Measurements from ENCODE around the gene ARPP19.

The ARPP19 gene

GRCh38 chr15:52546031-52546751 lies 22.6 kb downstream of the ARPP19 start:
- Histone ChIP-seq H3K9me3 (ENCODE audit: control insufficient read depth in 1 of 2, low read length in 2 of 2) (peaks cover 0 to 3% of the 10 kb centered on the region in 2 donors), H3K36me3 (ENCODE audit: control insufficient read depth in 1 of 2, insufficient read depth in 2 of 2, low read length in 2 of 2) (peaks cover 19 to 29% of the 10 kb centered on the region in 2 donors), H3K4me3 (ENCODE audit: low read depth in 1 of 2, low read length in 2 of 2) (no peak overlapping the region), H3K27me3 (ENCODE audit: low read depth, low read length) (no peaks in the 10 kb centered on the region), H3K27ac (ENCODE audit: low read length) (no peak overlapping the region), H3K4me1 (ENCODE audit: control insufficient read depth in 1 of 2, insufficient read depth in 2 of 2, low read length in 2 of 2) (no peaks in the 10 kb centered on the region)

DNA sequence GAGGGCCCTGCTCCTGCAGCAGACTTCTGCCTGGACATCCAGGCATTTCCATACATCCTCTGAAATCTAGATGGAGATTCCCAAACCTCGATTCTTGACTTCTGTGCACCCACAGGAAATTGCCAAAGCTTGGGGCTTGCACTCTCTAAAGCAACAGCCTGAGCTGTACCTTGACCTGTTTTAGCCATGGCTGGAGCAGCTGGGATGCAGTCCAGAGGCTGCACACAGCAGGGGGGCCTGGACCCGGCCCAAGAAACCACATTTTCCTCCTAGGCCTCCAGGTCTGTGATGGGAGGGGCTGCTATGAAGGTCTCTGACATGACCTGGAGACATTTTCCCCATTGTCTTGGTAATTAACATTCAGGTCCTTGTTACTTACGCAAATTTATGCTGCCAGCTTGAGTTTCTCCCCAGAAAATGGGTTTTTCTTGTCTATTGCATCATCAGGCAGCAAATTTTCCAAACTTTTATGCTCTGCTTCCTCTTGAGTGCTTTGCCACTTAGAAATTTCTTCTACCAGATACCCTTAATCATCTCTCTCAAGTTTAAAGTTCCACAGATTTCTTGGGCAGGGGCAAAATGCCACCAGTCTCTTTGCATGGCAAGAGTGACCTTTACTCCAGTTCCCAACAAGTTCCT lies 28.3 kb downstream of the ARPP19 start:
- no peak overlapping the region for H3K27ac ChIP-seq (ENCODE audit: low read length)
- H3K27me3 ChIP-seq (ENCODE audit: low read depth, low read length), result no peaks in the 10 kb centered on the region
- no peak overlapping the region for H3K4me3 ChIP-seq (ENCODE audit: low read depth in 1 of 2, low read length in 2 of 2)
- H3K9me3 ChIP-seq (ENCODE audit: control insufficient read depth in 1 of 2, low read length in 2 of 2), result no peaks in the 10 kb centered on the region
- no peaks in the 10 kb centered on the region for H3K36me3 ChIP-seq (ENCODE audit: control insufficient read depth in 1 of 2, insufficient read depth in 2 of 2, low read length in 2 of 2)
- H3K4me1 ChIP-seq (ENCODE audit: control insufficient read depth in 1 of 2, insufficient read depth in 2 of 2, low read length in 2 of 2), result no peaks in the 10 kb centered on the region

- H3K4me1 ChIP-seq (ENCODE audit: control insufficient read depth in 1 of 2, insufficient read depth in 2 of 2, low read length in 2 of 2), result no peaks in the 10 kb centered on the region
- no peaks in the 10 kb centered on the region for H3K9me3 ChIP-seq (ENCODE audit: control insufficient read depth in 1 of 2, low read length in 2 of 2)
- no peaks in the 10 kb centered on the region for H3K36me3 ChIP-seq (ENCODE audit: control insufficient read depth in 1 of 2, insufficient read depth in 2 of 2, low read length in 2 of 2)
- no peak overlapping the region for H3K27ac ChIP-seq (ENCODE audit: low read length)
- H3K4me3 ChIP-seq (ENCODE audit: low read depth in 1 of 2, low read length in 2 of 2), result no peak overlapping the region
- no peaks in the 10 kb centered on the region for H3K27me3 ChIP-seq (ENCODE audit: low read depth, low read length)
Observed at GRCh38 chr15:52537459-52537858, 31.4 kb downstream of the ARPP19 start.

- no peak overlapping the region for H3K4me3 ChIP-seq (ENCODE audit: low read depth in 1 of 2, low read length in 2 of 2)
- no peak overlapping the region for H3K27ac ChIP-seq (ENCODE audit: low read length)
- H3K36me3 ChIP-seq (ENCODE audit: control insufficient read depth in 1 of 2, insufficient read depth in 2 of 2, low read length in 2 of 2), result no peaks in the 10 kb centered on the region
- H3K4me1 ChIP-seq (ENCODE audit: control insufficient read depth in 1 of 2, insufficient read depth in 2 of 2, low read length in 2 of 2), result peaks cover 3 to 8% of the 10 kb centered on the region in 2 donors
- H3K9me3 ChIP-seq (ENCODE audit: control insufficient read depth in 1 of 2, low read length in 2 of 2), result no peaks in the 10 kb centered on the region
- no peaks in the 10 kb centered on the region for H3K27me3 ChIP-seq (ENCODE audit: low read depth, low read length)
Observed at GRCh38 chr15:52532427-52532826, 36.4 kb downstream of the ARPP19 start.

DNA sequence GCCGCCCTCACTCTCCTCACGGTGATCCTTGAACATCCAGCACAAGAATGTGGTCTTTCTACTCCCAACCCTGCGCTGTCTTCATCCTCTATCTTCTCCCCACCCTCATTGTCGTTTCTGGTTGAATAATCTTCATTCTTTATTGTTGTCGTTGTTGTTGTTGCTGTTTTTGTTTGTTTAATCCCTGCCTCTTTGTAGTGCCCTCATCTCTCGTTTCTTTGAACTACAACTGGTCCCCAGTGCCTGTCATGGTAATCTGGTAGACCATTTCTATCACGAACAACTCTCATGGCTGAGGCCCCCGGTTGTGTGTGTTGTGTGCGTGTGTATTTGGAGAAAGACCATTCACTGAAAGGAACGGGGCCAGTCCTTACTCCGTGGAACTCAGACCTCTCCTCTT lies 38.9 kb downstream of the ARPP19 start:
- Histone ChIP-seq H3K9me3 (ENCODE audit: control insufficient read depth in 1 of 2, low read length in 2 of 2) (no peaks in the 10 kb centered on the region), H3K4me3 (ENCODE audit: low read depth in 1 of 2, low read length in 2 of 2) (peak overlapping the region; percentile 78 to 90), H3K4me1 (ENCODE audit: control insufficient read depth in 1 of 2, insufficient read depth in 2 of 2, low read length in 2 of 2) (peaks cover 3 to 8% of the 10 kb centered on the region in 2 donors), H3K36me3 (ENCODE audit: control insufficient read depth in 1 of 2, insufficient read depth in 2 of 2, low read length in 2 of 2) (no peaks in the 10 kb centered on the region), H3K27me3 (ENCODE audit: low read depth, low read length) (no peaks in the 10 kb centered on the region), H3K27ac (ENCODE audit: low read length) (no peak overlapping the region)

GRCh38 chr15:52529341-52529924 lies 39.4 kb downstream of the ARPP19 start:
- Histone ChIP-seq H3K4me3 (ENCODE audit: low read depth in 1 of 2, low read length in 2 of 2) (peak overlapping the region; percentile 78 to 90), H3K27me3 (ENCODE audit: low read depth, low read length) (no peaks in the 10 kb centered on the region), H3K27ac (ENCODE audit: low read length) (peak overlapping the region; percentile 61), H3K4me1 (ENCODE audit: control insufficient read depth in 1 of 2, insufficient read depth in 2 of 2, low read length in 2 of 2) (peaks cover 3 to 8% of the 10 kb centered on the region in 2 donors), H3K36me3 (ENCODE audit: control insufficient read depth in 1 of 2, insufficient read depth in 2 of 2, low read length in 2 of 2) (no peaks in the 10 kb centered on the region), H3K9me3 (ENCODE audit: control insufficient read depth in 1 of 2, low read length in 2 of 2) (no peaks in the 10 kb centered on the region)

DNA sequence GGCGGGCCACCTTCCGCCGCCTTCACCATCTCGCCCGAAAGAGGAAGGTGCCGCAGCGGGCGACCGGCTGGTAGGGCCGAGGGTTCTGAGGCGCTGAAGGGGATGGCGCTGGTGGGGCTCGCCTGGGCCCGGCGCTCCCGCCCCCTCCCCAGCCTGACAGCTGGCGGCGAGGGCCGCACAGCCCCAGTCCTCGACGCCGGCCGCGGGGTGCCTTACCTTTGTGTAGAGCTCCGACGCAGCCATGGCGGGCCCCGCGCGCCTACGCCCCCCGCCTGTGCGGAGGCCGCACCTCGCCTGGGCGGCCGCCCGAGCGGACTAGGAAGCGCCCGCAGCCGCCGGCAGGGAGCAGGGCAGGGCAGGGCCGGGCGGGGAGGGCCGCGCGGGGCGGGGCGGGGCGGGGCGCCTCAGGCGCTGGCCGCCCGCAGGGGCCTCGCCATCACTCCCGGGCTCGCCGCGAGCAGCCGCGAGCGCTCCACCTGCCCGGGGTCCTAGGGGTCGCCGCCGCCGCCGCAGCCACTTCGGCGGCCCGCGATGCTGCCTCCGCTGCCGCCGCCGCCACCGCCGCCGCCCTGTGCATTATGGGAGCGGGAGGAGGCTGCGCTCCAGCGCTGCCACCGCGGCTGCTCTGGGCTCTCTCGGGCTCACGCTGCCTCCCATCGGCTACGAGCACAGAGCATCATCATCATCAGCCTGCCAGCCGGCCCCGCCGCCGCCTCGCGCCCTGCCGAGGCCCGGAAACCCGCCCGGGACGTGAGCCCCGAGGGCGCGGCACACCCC lies 40.1 kb downstream of the ARPP19 start, which contains the start of gene MYO5A:
Gene MYO5A, minus strand, starts transcription at position 317 of the 777 bp plus-strand sequence. Its CDS starts 74 bp downstream, at position 243.
- no peaks in the 10 kb centered on the region for H3K27me3 ChIP-seq (ENCODE audit: low read depth, low read length)
- no peaks in the 10 kb centered on the region for H3K9me3 ChIP-seq (ENCODE audit: control insufficient read depth in 1 of 2, low read length in 2 of 2)
- H3K4me3 ChIP-seq (ENCODE audit: low read depth in 1 of 2, low read length in 2 of 2), result peak within 1 kb of the TSS; percentile 81 to 90
- H3K27ac ChIP-seq (ENCODE audit: low read length), result peak within 1 kb of the TSS; percentile 61
- peaks cover 3 to 8% of the 10 kb centered on the region in 2 donors for H3K4me1 ChIP-seq (ENCODE audit: control insufficient read depth in 1 of 2, insufficient read depth in 2 of 2, low read length in 2 of 2)
- H3K36me3 ChIP-seq (ENCODE audit: control insufficient read depth in 1 of 2, insufficient read depth in 2 of 2, low read length in 2 of 2), result no peaks in the 10 kb centered on the region

GRCh38 chr15:52527911-52528563 lies 40.8 kb downstream of the ARPP19 start:
- Histone ChIP-seq H3K9me3 (ENCODE audit: control insufficient read depth in 1 of 2, low read length in 2 of 2) (no peaks in the 10 kb centered on the region), H3K36me3 (ENCODE audit: control insufficient read depth in 1 of 2, insufficient read depth in 2 of 2, low read length in 2 of 2) (no peaks in the 10 kb centered on the region), H3K4me3 (ENCODE audit: low read depth in 1 of 2, low read length in 2 of 2) (peak overlapping the region; percentile 81 to 90), H3K27ac (ENCODE audit: low read length) (peak overlapping the region; percentile 20), H3K27me3 (ENCODE audit: low read depth, low read length) (no peaks in the 10 kb centered on the region), H3K4me1 (ENCODE audit: control insufficient read depth in 1 of 2, insufficient read depth in 2 of 2, low read length in 2 of 2) (peaks cover 3 to 8% of the 10 kb centered on the region in 2 donors)

- Histone ChIP-seq H3K9me3 (ENCODE audit: control insufficient read depth in 1 of 2, low read length in 2 of 2) (no peaks in the 10 kb centered on the region), H3K4me1 (ENCODE audit: control insufficient read depth in 1 of 2, insufficient read depth in 2 of 2, low read length in 2 of 2) (peaks cover 3 to 8% of the 10 kb centered on the region in 2 donors), H3K27me3 (ENCODE audit: low read depth, low read length) (no peaks in the 10 kb centered on the region), H3K27ac (ENCODE audit: low read length) (no peak overlapping the region), H3K36me3 (ENCODE audit: control insufficient read depth in 1 of 2, insufficient read depth in 2 of 2, low read length in 2 of 2) (no peaks in the 10 kb centered on the region), H3K4me3 (ENCODE audit: low read depth in 1 of 2, low read length in 2 of 2) (peak overlapping the region; percentile 81 to 90)
Observed at GRCh38 chr15:52527196-52527910, 41.5 kb downstream of the ARPP19 start.

Data from muscle layer of duodenum (tissue), 2 donors.